HCT116 (cell line): Measurements from ENCODE around the gene GPR75. TPM values are rescaled to one million over a fixed set of nuclear protein-coding genes. Genes with fewer than 3 reads are reported as not detected.

ENCODE experiments used
- ATAC-seq: fragments of 200-7000 bp; cut with Tn5 transposase; 2 replicates; pipeline ENCODE4 v1.9.1; 2020; ENCODE audit warnings: mild to moderate bottlenecking, moderate library complexity
- BruUV-seq: library from RNA; stranded (reverse); fragments of 400-500 nt; replicated peaks from 2 replicates; lab custom pipeline; 2021; lab: Mats Ljungman, UMichigan
- CTCF ChIA-PET: fragments of 300-600 bp; sonication (Branson Sonifier 250); formaldehyde crosslinking; loops from one replicate; lab custom pipeline; 2021; ENCODE audit warnings: antibody characterized with exemption; lab: Charles Lee
- POLR2A ChIA-PET: fragments of 300-600, 350-600 bp; sonication (Branson Sonifier 250); formaldehyde crosslinking; loops from one replicate; lab custom pipeline; 2021; ENCODE audit warnings: antibody characterized with exemption; lab: Charles Lee
- RAD21 ChIA-PET, 2 experiments: fragments of 300-600 bp; sonication (Branson Sonifier 250); formaldehyde crosslinking; loops; one replicate each; lab custom pipeline; 2023; ENCODE audit warnings: low total read pairs in 2 of 2; ENCODE audit not compliant: uncharacterized antibody in 2 of 2, unreplicated experiment in 2 of 2, low non-redundant PET in 1 of 2; lab: Charles Lee
- DNase-seq: peaks from one replicate; pipeline ENCODE4 v3.0.0-alpha.2; 2010; ENCODE audit warnings: low read depth, low spot score
- H2AFZ ChIP-seq: fragments of 200-600 bp; shearing (Covaris generic), sonication (generic); 2 replicates; pipeline ENCODE4 v1.6.1; 2017; ENCODE audit warnings: low read depth, mixed run types, mixed read lengths, antibody characterized with exemption, low read length; ENCODE audit not compliant: poor library complexity, severe bottlenecking
- H3K27ac ChIP-seq: 2 replicates; pipeline ENCODE4 v1.5.1; 2012; ENCODE audit warnings: low read depth, low read length
- H3K27me3 ChIP-seq: fragments of 200-600 bp; sonication (generic); 2 replicates; pipeline ENCODE4 v1.6.1; 2016; ENCODE audit warnings: mixed run types, low read length, mixed read lengths; ENCODE audit not compliant: insufficient read depth
- H3K36me3 ChIP-seq, 2 experiments: fragments of 200-500 bp in 1 of 2; fragments of 200-600 bp in 1 of 2; sonication (Bioruptor generic) in 1 of 2; sonication (generic) in 1 of 2; 2 replicates each; pipeline versions ENCODE4 v1.5.1 to v1.6.1; 2014 to 2016; ENCODE audit warnings: low read length in 2 of 2, inconsistent platforms in 1 of 2, mixed read lengths in 1 of 2, mixed run types in 1 of 2; ENCODE audit not compliant: insufficient read depth in 2 of 2, control insufficient read depth in 1 of 2
- H3K4me1 ChIP-seq, 2 experiments: fragments of 200-600 bp in 1 of 2; sonication (generic) in 1 of 2; 2 replicates each; pipeline versions ENCODE4 v1.5.1 to v1.6.1; 2012 to 2017; ENCODE audit warnings: low read length in 2 of 2, inconsistent platforms in 1 of 2, mild to moderate bottlenecking in 1 of 2, mixed read lengths in 1 of 2, mixed run types in 1 of 2, moderate library complexity in 1 of 2; ENCODE audit not compliant: insufficient read depth in 2 of 2, control insufficient read depth in 1 of 2
- H3K4me2 ChIP-seq: fragments of 200-600 bp; sonication (generic); 2 replicates; pipeline ENCODE4 v1.6.1; 2017; ENCODE audit warnings: mixed run types, low read length, mixed read lengths
- H3K4me3 ChIP-seq, 2 experiments: fragments of 200-600 bp in 1 of 2; sonication (generic) in 1 of 2; replicated peaks in 1 of 2; 2 replicates each; pipeline ENCODE4 v1.5.1; 2011 to 2016; ENCODE audit warnings: low read length in 2 of 2, control low read depth in 1 of 2, low read depth in 1 of 2, mild to moderate bottlenecking in 1 of 2, mixed read lengths in 1 of 2, mixed run types in 1 of 2
- H3K79me2 ChIP-seq: fragments of 200-600 bp; sonication (generic); 2 replicates; pipeline ENCODE4 v1.6.1; 2017; ENCODE audit warnings: mild to moderate bottlenecking, mixed run types, low read length, moderate library complexity, mixed read lengths; ENCODE audit not compliant: insufficient read depth
- H3K9ac ChIP-seq: fragments of 200-600 bp; sonication (generic); 2 replicates; pipeline ENCODE4 v1.6.1; 2016; ENCODE audit warnings: low read length, mixed read lengths
- H3K9me2 ChIP-seq: fragments of 200-600 bp; sonication (generic), shearing (Covaris generic); 2 replicates; pipeline ENCODE4 v1.6.1; 2017; ENCODE audit warnings: mixed run types, mild to moderate bottlenecking, moderate library complexity; ENCODE audit not compliant: insufficient read depth
- H3K9me3 ChIP-seq, 2 experiments: fragments of 200-500 bp in 1 of 2; fragments of 200-600 bp in 1 of 2; sonication (Bioruptor generic) in 1 of 2; sonication (generic) in 1 of 2; 2 replicates each; pipeline ENCODE4 v1.6.1; 2014 to 2017; ENCODE audit warnings: low read length in 2 of 2, mixed read lengths in 2 of 2, inconsistent platforms in 1 of 2, low read depth in 1 of 2, mild to moderate bottlenecking in 1 of 2, mixed run types in 1 of 2, moderate library complexity in 1 of 2; ENCODE audit not compliant: control insufficient read depth in 1 of 2, insufficient read depth in 1 of 2
- H4K20me1 ChIP-seq: fragments of 200-600 bp; sonication (generic), shearing (Covaris generic); 2 replicates; pipeline ENCODE4 v1.6.1; 2017; ENCODE audit warnings: mixed run types, mild to moderate bottlenecking, moderate library complexity; ENCODE audit not compliant: insufficient read depth
- EGR1 ChIP-seq: IDR thresholded peaks from 2 replicates; pipeline ENCODE4 v1.6.1; 2012; ENCODE audit warnings: low read depth
- EZH2 ChIP-seq: fragments of 200-600 bp; sonication (generic); IDR thresholded peaks from 2 replicates; pipeline ENCODE4 v1.6.1; 2017; ENCODE audit warnings: antibody characterized with exemption, mixed run types
- EZH2phosphoT487 ChIP-seq: fragments of 200-600 bp; IDR thresholded peaks from 2 replicates; pipeline ENCODE4 v1.6.1; 2018; ENCODE audit warnings: antibody characterized with exemption, borderline replicate concordance
- POLR2A ChIP-seq: IDR thresholded peaks from 2 replicates; pipeline ENCODE4 v1.7.0; 2011; ENCODE audit warnings: borderline replicate concordance; ENCODE audit not compliant: insufficient read depth, insufficient read length; ENCODE audit errors: extremely low read depth
- POLR2AphosphoS5 ChIP-seq: IDR thresholded peaks from 2 replicates; pipeline ENCODE4 v1.6.1; 2011; ENCODE audit warnings: mild to moderate bottlenecking, low read depth, low read length, moderate library complexity
- RAD21 ChIP-seq: IDR thresholded peaks from 2 replicates; pipeline ENCODE4 v1.6.1; 2012; ENCODE audit warnings: low read depth, mild to moderate bottlenecking
- SIN3A ChIP-seq: IDR thresholded peaks from 2 replicates; pipeline ENCODE4 v1.6.1; 2012; ENCODE audit warnings: low read depth
- SRF ChIP-seq: IDR thresholded peaks from 2 replicates; pipeline ENCODE4 v1.6.1; 2012; ENCODE audit warnings: low read depth
- TCF7L2 ChIP-seq: IDR thresholded peaks from 2 replicates; pipeline ENCODE4 v1.7.0; 2011; ENCODE audit warnings: borderline replicate concordance, inconsistent platforms; ENCODE audit not compliant: insufficient read depth, insufficient read length; ENCODE audit errors: extremely low read depth
- YY1 ChIP-seq: IDR thresholded peaks from 2 replicates; pipeline ENCODE4 v1.6.1; 2011; ENCODE audit warnings: low read length, low read depth, moderate library complexity, mild to moderate bottlenecking; ENCODE audit not compliant: insufficient replicate concordance; ENCODE audit errors: extremely low read depth
- ZFX ChIP-seq: fragments of 450-650 bp; IDR thresholded peaks from 2 replicates; pipeline ENCODE4 v1.6.1; 2017
- intact Hi-C: fragments of 100-400 bp; cut with micrococcal nuclease; formaldehyde crosslinking; loops from 2 replicates; pipeline ENCODE4 v1.10.0; 2022
- total RNA-seq: library from RNA; stranded (reverse); gene quantifications from one replicate; pipeline ENCODE4 v1.2.1, GENCODE V29; 2021; ENCODE audit not compliant: unreplicated experiment
- TF ChIP-seq, protein P1 (sequence below): IDR thresholded peaks from 2 replicates; pipeline ENCODE4 v1.6.1; 2012
- TF ChIP-seq, protein P2 (sequence below), 3 experiments: fragments of 200-600 bp in 1 of 3; sonication (generic) in 1 of 3; IDR thresholded peaks in 2 of 3; conservative IDR thresholded peaks in 1 of 3; 2 replicates each; pipeline ENCODE4 v1.5.1; 2012 to 2017; ENCODE audit warnings: low read depth in 2 of 3, low read length in 2 of 3, antibody characterized with exemption in 1 of 3, borderline replicate concordance in 1 of 3, control low read depth in 1 of 3, mild to moderate bottlenecking in 1 of 3, mixed read lengths in 1 of 3, mixed run types in 1 of 3, moderate library complexity in 1 of 3; ENCODE audit not compliant: insufficient read depth in 1 of 3
- TF ChIP-seq, protein P3 (sequence below): IDR thresholded peaks from 2 replicates; pipeline ENCODE4 v1.6.1; 2011; ENCODE audit warnings: mild to moderate bottlenecking, low read length, moderate library complexity; ENCODE audit not compliant: insufficient replicate concordance; ENCODE audit errors: extremely low read depth

The GPR75 gene
- total RNA-seq, 1 experiment from 2014 or later, result 1.2 TPM

DNA sequence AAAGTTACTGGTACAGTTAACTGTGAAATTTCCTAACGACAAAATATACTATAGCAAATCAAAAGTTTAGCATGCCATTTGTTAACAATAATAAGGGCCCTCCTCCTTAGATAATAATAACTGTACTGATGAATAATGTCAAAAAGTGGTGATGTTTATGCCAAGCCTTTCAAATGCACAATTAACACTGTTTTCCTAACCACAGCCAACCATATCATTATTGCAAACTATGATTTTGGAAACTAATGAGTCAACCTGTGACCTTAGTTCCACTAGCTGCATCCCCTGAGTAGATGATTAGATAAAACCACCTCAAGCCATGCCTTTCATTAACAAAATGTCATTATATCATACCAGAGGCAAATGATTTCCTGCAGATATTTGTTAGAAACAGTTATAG lies 25.1 kb upstream of the GPR75 start:
- Histone ChIP-seq H3K9me2 (no peaks in the 10 kb centered on the region), H3K36me3 (peaks cover 19 to 44% of the 10 kb centered on the region in 2 experiments), H2AFZ (no peak overlapping the region), H3K4me2 (no peak overlapping the region), H3K27me3 (no peaks in the 10 kb centered on the region), H3K4me1 (no peaks in the 10 kb centered on the region), H3K9ac (no peak overlapping the region), H3K79me2 (no peaks in the 10 kb centered on the region), H4K20me1 (no peaks in the 10 kb centered on the region), H3K27ac (no peak overlapping the region), H3K9me3 (no peaks in the 10 kb centered on the region), H3K4me3 (no peak overlapping the region)
- RAD21 ChIA-PET, result no interaction called here
- DNase-seq (no peak), ATAC-seq (no peak)
- no TSS peak for BruUV-seq
- POLR2A ChIA-PET, result no interaction called here
- TF ChIP-seq EZH2phosphoT487, result no peak
- TF ChIP-seq YY1, result no peak
- no peak for TF ChIP-seq RAD21
- no peak for TF ChIP-seq SRF
- TF ChIP-seq, protein P1, sequence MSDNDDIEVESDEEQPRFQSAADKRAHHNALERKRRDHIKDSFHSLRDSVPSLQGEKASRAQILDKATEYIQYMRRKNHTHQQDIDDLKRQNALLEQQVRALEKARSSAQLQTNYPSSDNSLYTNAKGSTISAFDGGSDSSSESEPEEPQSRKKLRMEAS, result no peak
- no peak for TF ChIP-seq POLR2A
- no peak for TF ChIP-seq EGR1
- no peak for TF ChIP-seq TCF7L2
- no peak for TF ChIP-seq ZFX
- TF ChIP-seq, protein P2, sequence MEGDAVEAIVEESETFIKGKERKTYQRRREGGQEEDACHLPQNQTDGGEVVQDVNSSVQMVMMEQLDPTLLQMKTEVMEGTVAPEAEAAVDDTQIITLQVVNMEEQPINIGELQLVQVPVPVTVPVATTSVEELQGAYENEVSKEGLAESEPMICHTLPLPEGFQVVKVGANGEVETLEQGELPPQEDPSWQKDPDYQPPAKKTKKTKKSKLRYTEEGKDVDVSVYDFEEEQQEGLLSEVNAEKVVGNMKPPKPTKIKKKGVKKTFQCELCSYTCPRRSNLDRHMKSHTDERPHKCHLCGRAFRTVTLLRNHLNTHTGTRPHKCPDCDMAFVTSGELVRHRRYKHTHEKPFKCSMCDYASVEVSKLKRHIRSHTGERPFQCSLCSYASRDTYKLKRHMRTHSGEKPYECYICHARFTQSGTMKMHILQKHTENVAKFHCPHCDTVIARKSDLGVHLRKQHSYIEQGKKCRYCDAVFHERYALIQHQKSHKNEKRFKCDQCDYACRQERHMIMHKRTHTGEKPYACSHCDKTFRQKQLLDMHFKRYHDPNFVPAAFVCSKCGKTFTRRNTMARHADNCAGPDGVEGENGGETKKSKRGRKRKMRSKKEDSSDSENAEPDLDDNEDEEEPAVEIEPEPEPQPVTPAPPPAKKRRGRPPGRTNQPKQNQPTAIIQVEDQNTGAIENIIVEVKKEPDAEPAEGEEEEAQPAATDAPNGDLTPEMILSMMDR (IDR thresholded peaks at IDR 0.05 in 2 of 3, conservative IDR thresholded peaks at IDR 0.05 in 1 of 3; ENCODE audit: borderline replicate concordance in 1 of 3, insufficient read depth in 1 of 3, low read depth in 2 of 3, low read length in 2 of 3), result no peak
- TF ChIP-seq SIN3A, result no peak
- no peak for TF ChIP-seq EZH2
- no peak for TF ChIP-seq POLR2AphosphoS5
- TF ChIP-seq, protein P3, sequence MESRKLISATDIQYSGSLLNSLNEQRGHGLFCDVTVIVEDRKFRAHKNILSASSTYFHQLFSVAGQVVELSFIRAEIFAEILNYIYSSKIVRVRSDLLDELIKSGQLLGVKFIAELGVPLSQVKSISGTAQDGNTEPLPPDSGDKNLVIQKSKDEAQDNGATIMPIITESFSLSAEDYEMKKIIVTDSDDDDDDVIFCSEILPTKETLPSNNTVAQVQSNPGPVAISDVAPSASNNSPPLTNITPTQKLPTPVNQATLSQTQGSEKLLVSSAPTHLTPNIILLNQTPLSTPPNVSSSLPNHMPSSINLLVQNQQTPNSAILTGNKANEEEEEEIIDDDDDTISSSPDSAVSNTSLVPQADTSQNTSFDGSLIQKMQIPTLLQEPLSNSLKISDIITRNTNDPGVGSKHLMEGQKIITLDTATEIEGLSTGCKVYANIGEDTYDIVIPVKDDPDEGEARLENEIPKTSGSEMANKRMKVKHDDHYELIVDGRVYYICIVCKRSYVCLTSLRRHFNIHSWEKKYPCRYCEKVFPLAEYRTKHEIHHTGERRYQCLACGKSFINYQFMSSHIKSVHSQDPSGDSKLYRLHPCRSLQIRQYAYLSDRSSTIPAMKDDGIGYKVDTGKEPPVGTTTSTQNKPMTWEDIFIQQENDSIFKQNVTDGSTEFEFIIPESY, result no peak
- CTCF ChIA-PET, result no interaction called here
- intact Hi-C loops, result no loop called here
